Gastrocnemius medialis (tissue), 4 donors: ENCODE data around the gene CYTH4. TPM values are rescaled to one million over a fixed set of nuclear protein-coding genes. Genes with fewer than 3 reads are reported as not detected.

ENCODE experiments used
- ATAC-seq, 2 donors: fragments of 150-250 bp; one replicate each; pipeline ENCODE4 v1.9.1; 2016
- DNase-seq, 2 donors: peaks; one replicate each; pipeline ENCODE4 v3.0.0-alpha.2; 2019
- H3K27ac ChIP-seq, 4 donors: fragments of 200-600 bp; sonication (generic); 1 replicate in 1 of 4; 2 replicates in 3 of 4; pipeline ENCODE4 v1.5.1; 2016 to 2018; ENCODE audit warnings: mild to moderate bottlenecking in 2 of 4, moderate library complexity in 1 of 4
- H3K27me3 ChIP-seq, 3 donors: fragments of 200-600 bp; sonication (generic) in 2 of 3; 1 replicate in 1 of 3; 2 replicates in 2 of 3; pipeline versions ENCODE4 v1.5.1 to v1.6.0; 2016 to 2019; ENCODE audit warnings: mild to moderate bottlenecking in 1 of 3, moderate library complexity in 1 of 3
- H3K36me3 ChIP-seq, 2 donors: fragments of 200-600 bp; sonication (generic) in 1 of 2; one replicate each; pipeline ENCODE4 v1.5.1; 2017 to 2018
- H3K4me1 ChIP-seq, 2 donors: fragments of 200-600 bp; sonication (generic) in 1 of 2; one replicate each; pipeline ENCODE4 v1.5.1; 2016 to 2017; ENCODE audit warnings: mild to moderate bottlenecking in 2 of 2
- H3K4me3 ChIP-seq, 4 donors: fragments of 200-600 bp; sonication (generic) in 3 of 4; 1 replicate in 1 of 4; 2 replicates in 3 of 4; pipeline ENCODE4 v1.5.1; 2016 to 2019; ENCODE audit warnings: mild to moderate bottlenecking in 2 of 4
- H3K9me3 ChIP-seq, 3 donors: fragments of 200-600 bp; sonication (generic) in 2 of 3; 1 replicate in 1 of 3; 2 replicates in 2 of 3; pipeline ENCODE4 v1.5.1; 2016 to 2019
- POLR2A ChIP-seq, 2 donors: fragments of 450-650 bp; IDR thresholded peaks; one replicate each; pipeline ENCODE4 v1.6.1; 2017; ENCODE audit warnings: antibody characterized with exemption in 2 of 2, mild to moderate bottlenecking in 2 of 2, moderate library complexity in 2 of 2
- in situ Hi-C, 4 donors: fragments of 200-750 bp; cut with MboI; loops; one replicate each; pipeline versions ENCODE4 v1.15.0 to v1.8.0; 2017; ENCODE audit warnings: low sequenced_read_pairs in 4 of 4
- intact Hi-C: fragments of 100-400 bp; cut with DNase I; formaldehyde crosslinking; loops from one replicate; pipeline ENCODE4 v1.15.1; 2023; ENCODE audit warnings: low total_unique reads
- total RNA-seq, 4 donors: library from RNA; depleted of rRNA; stranded (reverse); fragments of >200 nt; gene quantifications; one replicate each; pipeline versions ENCODE4 v1.1.0 to v1.2.3, GENCODE V29; 2016
- TF ChIP-seq, protein P1 (sequence below), 5 experiments: fragments of 450-650 bp in 3 of 5; fragments of 200-600 bp in 2 of 5; sonication (generic) in 2 of 5; IDR thresholded peaks in 4 of 5; conservative IDR thresholded peaks in 1 of 5; 1 replicate in 4 of 5; 2 replicates in 1 of 5; pipeline ENCODE4 v1.5.1; 2016 to 2019; ENCODE audit warnings: antibody characterized with exemption in 5 of 5, mild to moderate bottlenecking in 3 of 5, moderate library complexity in 3 of 5

The CYTH4 gene
- total RNA-seq, 4 donors from 2014 or later, result 1.7 to 2.2 (median 2.0) TPM; not detected in 1

DNA sequence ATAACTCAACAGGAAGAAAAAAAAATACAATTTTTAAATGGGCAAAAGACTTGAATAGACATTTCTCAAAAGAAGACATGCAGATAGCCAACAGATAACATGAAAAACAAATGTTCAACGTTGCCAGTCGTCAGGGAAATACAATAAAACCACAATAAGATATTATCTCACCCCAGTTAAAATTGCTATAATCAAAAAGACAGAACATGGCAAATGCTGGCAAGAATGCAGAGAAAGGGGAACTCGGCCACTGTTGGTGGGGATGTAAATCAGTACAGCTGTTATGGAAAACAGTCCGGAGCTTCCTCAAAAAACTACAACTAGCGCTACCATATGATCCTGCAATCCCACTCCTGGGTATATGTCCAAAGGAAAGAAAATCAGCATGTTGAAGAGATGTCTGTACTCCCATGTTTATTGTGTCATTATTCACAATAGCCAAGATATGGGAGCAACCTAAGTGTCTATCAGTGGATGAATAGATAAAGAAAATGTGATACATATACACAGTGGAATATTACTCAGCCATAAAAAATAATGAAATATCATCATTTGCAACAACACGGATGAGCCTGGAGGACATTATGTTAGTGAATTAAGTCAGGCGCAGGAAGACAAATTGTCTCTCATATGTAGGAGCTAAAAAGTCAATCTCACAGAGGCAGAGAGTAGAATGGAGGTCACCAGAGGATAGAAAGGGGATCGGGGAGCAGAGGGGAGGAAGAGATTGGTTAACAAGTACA is 12.2 kb upstream of the CYTH4 start:
- no peak for ATAC-seq
- Histone ChIP-seq H3K9me3 (no peaks in the 10 kb centered on the region), H3K27ac (no peak overlapping the region), H3K4me3 (no peak overlapping the region), H3K36me3 (no peaks in the 10 kb centered on the region), H3K4me1 (no peaks in the 10 kb centered on the region), H3K27me3 (peaks cover 13 to 32% (median 30%) of the 10 kb centered on the region in 3 donors)
- no peak for DNase-seq
- intact Hi-C loops, result no loop called here
- in situ Hi-C loops, result no loop called here
- TF ChIP-seq POLR2A (IDR thresholded peaks at IDR 0.05), result no peak
- TF ChIP-seq, protein P1, sequence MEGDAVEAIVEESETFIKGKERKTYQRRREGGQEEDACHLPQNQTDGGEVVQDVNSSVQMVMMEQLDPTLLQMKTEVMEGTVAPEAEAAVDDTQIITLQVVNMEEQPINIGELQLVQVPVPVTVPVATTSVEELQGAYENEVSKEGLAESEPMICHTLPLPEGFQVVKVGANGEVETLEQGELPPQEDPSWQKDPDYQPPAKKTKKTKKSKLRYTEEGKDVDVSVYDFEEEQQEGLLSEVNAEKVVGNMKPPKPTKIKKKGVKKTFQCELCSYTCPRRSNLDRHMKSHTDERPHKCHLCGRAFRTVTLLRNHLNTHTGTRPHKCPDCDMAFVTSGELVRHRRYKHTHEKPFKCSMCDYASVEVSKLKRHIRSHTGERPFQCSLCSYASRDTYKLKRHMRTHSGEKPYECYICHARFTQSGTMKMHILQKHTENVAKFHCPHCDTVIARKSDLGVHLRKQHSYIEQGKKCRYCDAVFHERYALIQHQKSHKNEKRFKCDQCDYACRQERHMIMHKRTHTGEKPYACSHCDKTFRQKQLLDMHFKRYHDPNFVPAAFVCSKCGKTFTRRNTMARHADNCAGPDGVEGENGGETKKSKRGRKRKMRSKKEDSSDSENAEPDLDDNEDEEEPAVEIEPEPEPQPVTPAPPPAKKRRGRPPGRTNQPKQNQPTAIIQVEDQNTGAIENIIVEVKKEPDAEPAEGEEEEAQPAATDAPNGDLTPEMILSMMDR (IDR thresholded peaks at IDR 0.05 in 4 of 5, conservative IDR thresholded peaks at IDR 0.05 in 1 of 5), result no peak

GRCh38 chr22:37270928-37271650 is 11.2 kb upstream of the CYTH4 start:
- intact Hi-C loops (no loop called here), in situ Hi-C loops (no loop called here)
- TF ChIP-seq, protein P1 (IDR thresholded peaks at IDR 0.05 in 4 of 5, conservative IDR thresholded peaks at IDR 0.05 in 1 of 5), result no peak
- Histone ChIP-seq H3K27ac (no peak overlapping the region), H3K27me3 (peaks cover 13 to 36% (median 32%) of the 10 kb centered on the region in 3 donors), H3K4me1 (no peaks in the 10 kb centered on the region), H3K4me3 (no peak overlapping the region), H3K9me3 (no peaks in the 10 kb centered on the region), H3K36me3 (no peaks in the 10 kb centered on the region)
- ATAC-seq (no peak), DNase-seq (no peak)

- ATAC-seq, result no peak
- H3K4me1 ChIP-seq, result no peaks in the 10 kb centered on the region
- H3K27me3 ChIP-seq, result peaks cover 6 to 42% (median 23%) of the 10 kb centered on the region in 3 donors
Measured at GRCh38 chr22:37273126-37273845, 9.0 kb upstream of the CYTH4 start.

DNA sequence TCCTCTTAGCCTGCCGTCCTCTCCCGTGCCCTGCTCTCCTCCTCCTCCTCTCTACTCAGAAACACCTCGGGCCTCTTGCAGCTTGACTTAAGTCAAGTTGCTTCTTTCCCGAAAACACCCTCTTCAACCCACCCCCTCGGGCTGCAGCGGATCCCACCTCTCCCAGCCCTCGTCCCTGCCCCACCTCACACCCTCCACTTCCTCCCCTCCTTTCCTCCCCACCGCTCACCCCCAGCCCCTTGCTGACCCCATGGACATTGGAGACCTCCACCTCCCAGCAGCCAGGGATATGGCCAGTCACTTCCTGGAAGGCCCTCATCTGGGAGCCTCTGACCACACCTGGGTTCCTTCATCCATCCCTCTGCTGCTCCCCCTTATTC is 8.5 kb upstream of the CYTH4 start:
- H3K4me1 ChIP-seq, result no peaks in the 10 kb centered on the region
- TF ChIP-seq POLR2A (IDR thresholded peaks at IDR 0.05), result no peak
- TF ChIP-seq, protein P1 (IDR thresholded peaks at IDR 0.05 in 4 of 5, conservative IDR thresholded peaks at IDR 0.05 in 1 of 5), result no peak
- H3K27me3 ChIP-seq, result peaks cover 6 to 47% (median 22%) of the 10 kb centered on the region in 3 donors
- DNase-seq, result no peak
- in situ Hi-C loops (no loop called here), intact Hi-C loops (no loop called here)
- no peak overlapping the region for H3K4me3 ChIP-seq
- no peak overlapping the region for H3K27ac ChIP-seq
- H3K9me3 ChIP-seq, result no peaks in the 10 kb centered on the region
- H3K36me3 ChIP-seq, result no peaks in the 10 kb centered on the region
- ATAC-seq, result no peak

More at GRCh38 chr22:37273126-37273845, 9.0 kb upstream of the CYTH4 start:
- no peaks in the 10 kb centered on the region for H3K9me3 ChIP-seq
- no peak for DNase-seq
- H3K4me3 ChIP-seq, result no peak overlapping the region
- H3K27ac ChIP-seq, result no peak overlapping the region
- in situ Hi-C loops, result no loop called here
- TF ChIP-seq POLR2A (IDR thresholded peaks at IDR 0.05), result no peak
- TF ChIP-seq, protein P1 (IDR thresholded peaks at IDR 0.05 in 4 of 5, conservative IDR thresholded peaks at IDR 0.05 in 1 of 5), result no peak
- H3K36me3 ChIP-seq, result no peaks in the 10 kb centered on the region
- intact Hi-C loops, result no loop called here
